ENCODE measurements around the gene ARHGAP8.
"Not testable (repeated sequence)": the region's sequence is repeated elsewhere in the genome, so short reads cannot be mapped to it uniquely, and the experiment has no call there.

Gene ARHGAP8

GRCh38 chr22:44889255-44889878 is 137.0 kb downstream of the ARHGAP8 start:
- DNase-seq (ENCODE audit: low read depth): no peak

GRCh38 chr22:44890416-44891292 is 138.3 kb downstream of the ARHGAP8 start:
- no peak for DNase-seq (ENCODE audit: low read depth)

DNA sequence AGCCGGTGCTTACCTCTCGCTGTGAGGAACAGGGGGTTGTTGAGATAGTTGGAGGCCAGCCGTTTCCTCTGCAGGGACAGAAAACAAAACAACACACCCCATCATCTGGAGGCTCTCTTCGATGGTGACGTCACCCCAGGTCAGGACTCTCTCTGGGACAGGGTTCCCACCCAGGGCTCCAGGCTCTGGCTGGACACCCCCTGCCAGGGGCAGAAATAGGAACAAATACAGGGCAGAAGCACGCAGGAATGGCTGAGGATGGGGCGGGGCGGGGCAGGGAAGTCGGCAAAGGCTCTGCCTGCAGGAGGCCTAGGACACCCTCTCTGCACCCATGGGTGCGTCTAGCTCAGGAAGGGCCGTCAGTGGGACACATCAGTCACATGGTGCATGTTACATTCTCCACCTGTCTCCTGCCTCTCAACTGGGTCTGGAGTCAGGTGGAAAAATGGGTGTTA is 138.9 kb downstream of the ARHGAP8 start:
- no peak for DNase-seq (ENCODE audit: low read depth)

DNA sequence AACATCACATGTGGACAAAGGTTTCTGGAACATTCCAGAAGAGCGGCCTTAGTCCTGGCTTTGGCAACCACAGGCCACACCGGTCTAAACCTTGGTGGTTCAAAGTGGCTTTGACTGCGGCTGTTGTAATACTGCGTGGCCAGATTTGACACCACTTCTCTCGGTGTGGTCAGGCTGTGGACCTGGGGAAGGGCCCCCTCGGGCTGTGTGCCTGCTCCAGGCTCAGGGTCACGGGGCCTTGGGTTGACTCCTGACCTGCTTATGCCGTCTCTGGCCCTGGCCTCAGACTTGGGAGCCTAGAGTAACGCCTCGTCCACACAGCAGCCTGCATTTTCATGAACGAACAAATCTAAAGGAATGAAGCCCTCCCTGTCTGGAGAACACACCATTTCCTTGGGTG is 139.4 kb downstream of the ARHGAP8 start:
- no peak for DNase-seq (ENCODE audit: low read depth)

- no peak for DNase-seq (ENCODE audit: low read depth)
Measured at GRCh38 chr22:44892243-44892642, 139.9 kb downstream of the ARHGAP8 start.

DNA sequence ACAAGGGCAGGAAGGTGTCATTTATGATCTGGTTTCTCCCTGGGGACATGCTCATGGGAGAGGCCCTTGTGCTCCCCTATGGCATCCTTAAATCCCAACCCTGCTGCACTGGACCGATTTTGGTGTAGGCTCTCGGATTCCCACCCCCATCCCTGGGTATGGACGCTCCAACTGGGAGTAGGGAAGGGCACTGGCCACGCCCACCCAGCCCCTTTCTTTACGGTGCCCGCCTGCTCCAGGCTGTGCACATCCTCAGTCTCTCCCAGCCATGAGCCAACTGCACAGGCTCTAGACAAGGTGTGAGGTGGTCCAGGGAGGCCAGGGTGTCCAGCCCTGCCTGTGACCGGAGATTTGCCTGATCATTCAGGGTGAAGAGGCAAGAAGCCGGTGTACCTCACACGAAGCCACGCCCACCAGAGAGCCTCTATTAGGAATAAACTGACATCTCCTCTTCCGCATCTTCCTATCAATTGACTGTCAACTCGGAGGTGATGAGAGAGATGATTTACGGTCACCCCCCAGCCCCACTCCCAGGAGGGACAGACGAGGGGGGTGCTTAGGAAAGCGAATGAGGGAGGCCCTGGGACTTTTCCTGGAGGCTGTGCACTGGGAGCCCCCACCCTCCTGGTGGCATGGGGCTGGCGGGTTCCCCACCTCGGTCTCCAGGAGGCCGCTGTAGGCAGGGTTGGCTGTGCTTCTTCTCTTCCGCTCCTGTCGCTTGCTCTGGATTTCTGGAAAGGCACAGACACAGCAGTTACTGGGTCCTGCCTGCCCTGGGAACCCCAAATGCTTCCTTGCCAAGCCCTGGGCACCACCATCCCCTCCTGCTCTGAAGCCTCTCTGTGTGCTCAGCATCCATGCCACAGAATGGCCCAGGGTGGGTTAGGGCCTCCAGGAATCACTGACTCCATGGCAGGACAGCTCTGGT is 140.7 kb downstream of the ARHGAP8 start:
- no peak for DNase-seq (ENCODE audit: low read depth)

- DNase-seq (ENCODE audit: low read depth): no peak
Measured at GRCh38 chr22:44893731-44894080, 141.3 kb downstream of the ARHGAP8 start.

GRCh38 chr22:44894321-44894720 is 141.9 kb downstream of the ARHGAP8 start:
- no peak for DNase-seq (ENCODE audit: low read depth)

- no peak for DNase-seq (ENCODE audit: low read depth)
Measured at GRCh38 chr22:44894782-44895181, 142.4 kb downstream of the ARHGAP8 start.

DNA sequence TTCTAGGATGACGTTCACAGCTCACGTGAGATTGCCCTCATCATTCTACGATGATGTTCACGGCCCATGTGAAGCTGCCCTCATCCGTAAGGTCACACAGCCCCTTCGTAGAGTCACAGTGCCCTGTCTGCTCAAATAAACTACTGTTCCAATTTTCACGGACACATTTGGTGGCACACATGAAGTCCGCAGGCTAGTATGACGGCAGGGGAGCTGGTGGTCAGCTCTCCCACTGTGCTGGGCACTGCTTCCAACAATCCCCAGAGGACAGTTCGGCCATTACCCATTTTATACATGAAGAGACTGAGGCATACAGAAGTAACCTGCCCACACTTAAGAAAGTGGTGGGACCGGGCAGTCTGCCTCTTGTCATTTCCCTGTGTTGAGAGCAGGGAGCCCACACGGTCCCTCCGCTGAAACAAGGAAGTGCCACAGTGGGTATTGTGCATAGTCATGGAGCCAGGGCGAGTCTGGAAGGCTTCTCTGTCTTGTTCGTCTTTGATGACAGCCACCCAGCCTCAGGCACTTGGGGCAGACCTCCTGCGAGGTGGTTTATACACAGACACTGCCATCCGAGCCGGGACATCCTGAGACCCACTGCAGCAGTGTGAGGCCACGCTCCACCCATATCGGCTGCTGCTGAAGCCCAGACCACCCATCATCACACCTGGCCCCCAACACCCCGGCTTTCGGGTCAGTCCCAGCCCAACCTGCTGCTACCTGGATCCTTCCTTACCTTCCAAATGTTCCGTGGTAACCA is 143.1 kb downstream of the ARHGAP8 start:
- no peak for DNase-seq (ENCODE audit: low read depth)

- DNase-seq (ENCODE audit: low read depth): no peak
Measured at GRCh38 chr22:44898236-44898635, 145.9 kb downstream of the ARHGAP8 start.

DNA sequence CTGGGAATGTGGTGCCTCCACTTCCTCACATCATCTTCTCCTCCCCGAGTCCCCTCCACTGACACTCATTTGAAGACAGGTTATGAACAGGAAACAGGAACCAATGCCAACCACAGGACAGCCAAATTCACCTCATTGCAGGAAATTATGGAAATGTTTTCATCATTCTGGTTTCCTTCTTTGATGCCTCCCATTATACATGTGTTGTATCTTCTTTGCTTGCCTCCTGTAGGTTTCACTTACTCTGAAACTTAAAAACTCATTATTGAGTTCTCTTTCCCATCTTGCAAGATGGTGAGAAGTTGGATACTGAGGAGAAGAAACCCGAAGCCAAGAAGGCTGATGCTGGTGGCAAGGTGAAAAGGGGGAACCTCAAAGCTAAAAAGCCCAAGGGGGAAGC is 148.9 kb downstream of the ARHGAP8 start:
- no peak for DNase-seq (ENCODE audit: low read depth)

DNA sequence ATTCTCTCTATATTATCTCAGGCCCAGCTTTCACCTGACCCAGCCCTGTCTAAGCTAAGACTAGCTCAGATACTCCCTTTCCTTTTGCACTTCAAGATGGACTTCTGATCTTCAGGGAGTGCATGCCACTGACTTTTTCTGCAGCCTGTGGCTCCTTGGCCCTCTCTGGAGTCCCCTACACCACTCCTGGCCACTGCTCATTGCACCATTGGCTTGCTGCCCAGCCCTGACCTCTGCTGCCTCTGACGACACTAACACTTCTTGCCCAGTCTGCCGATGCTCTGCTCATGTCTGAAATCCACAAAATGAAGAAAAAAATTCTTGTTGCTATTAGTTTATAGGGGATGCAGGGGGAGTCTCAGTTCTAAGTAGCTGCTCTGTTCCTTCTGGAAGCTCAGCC is 150.8 kb downstream of the ARHGAP8 start:
- not testable (repeated sequence) for DNase-seq (ENCODE audit: low read depth)

DNA sequence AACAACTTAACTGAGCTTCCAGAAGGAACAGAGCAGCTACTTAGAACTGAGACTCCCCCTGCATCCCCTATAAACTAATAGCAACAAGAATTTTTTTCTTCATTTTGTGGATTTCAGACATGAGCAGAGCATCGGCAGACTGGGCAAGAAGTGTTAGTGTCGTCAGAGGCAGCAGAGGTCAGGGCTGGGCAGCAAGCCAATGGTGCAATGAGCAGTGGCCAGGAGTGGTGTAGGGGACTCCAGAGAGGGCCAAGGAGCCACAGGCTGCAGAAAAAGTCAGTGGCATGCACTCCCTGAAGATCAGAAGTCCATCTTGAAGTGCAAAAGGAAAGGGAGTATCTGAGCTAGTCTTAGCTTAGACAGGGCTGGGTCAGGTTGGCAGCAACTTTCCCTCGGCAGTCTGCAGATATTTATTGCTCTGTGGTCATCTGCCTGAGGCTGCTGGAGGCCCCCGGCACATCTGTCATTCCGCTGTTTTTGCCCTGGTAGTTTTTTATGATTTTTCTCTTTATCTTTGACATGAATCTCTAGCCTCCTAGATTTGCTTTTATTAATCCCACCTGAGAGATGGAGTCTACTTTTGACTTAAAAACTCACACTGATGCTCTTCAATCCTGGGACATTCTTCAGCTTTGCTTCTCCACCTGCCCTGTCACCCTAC is 152.2 kb downstream of the ARHGAP8 start:
- DNase-seq (ENCODE audit: low read depth): not testable (repeated sequence)

- no peak for DNase-seq (ENCODE audit: low read depth)
Measured at GRCh38 chr22:44906248-44906936, 154.0 kb downstream of the ARHGAP8 start.

DNA sequence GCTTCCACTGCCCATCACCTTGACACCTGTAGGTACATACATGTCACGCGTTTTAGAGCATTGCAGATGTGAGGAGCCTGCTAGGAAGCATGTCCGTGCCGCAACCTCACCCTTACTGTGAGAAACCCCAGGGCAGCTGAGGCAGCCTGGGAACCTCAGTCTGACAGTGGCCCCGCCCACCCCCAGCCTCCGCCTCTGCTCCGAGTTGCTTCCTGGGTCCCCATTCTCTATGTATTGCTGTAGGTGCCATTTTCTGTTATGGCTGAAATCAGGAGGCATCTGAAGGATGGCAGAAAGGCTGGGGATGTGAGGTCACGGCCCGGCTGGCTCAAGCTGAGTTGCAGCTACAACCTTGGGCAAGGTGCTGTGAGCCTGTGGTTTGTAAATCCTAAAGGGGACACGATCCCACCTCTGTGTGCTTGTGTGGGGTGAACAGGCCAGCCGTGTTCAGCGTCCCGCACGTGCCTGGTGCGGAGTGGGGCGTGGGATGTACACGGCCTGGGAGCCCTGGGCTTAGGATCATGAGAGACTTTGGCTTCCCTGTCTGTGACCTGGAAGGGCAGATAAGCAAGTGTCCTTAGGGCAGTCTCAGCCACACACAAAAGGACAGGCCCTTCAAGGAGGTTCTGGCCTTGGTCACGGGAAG is 154.7 kb downstream of the ARHGAP8 start:
- DNase-seq (ENCODE audit: low read depth): no peak

DNA sequence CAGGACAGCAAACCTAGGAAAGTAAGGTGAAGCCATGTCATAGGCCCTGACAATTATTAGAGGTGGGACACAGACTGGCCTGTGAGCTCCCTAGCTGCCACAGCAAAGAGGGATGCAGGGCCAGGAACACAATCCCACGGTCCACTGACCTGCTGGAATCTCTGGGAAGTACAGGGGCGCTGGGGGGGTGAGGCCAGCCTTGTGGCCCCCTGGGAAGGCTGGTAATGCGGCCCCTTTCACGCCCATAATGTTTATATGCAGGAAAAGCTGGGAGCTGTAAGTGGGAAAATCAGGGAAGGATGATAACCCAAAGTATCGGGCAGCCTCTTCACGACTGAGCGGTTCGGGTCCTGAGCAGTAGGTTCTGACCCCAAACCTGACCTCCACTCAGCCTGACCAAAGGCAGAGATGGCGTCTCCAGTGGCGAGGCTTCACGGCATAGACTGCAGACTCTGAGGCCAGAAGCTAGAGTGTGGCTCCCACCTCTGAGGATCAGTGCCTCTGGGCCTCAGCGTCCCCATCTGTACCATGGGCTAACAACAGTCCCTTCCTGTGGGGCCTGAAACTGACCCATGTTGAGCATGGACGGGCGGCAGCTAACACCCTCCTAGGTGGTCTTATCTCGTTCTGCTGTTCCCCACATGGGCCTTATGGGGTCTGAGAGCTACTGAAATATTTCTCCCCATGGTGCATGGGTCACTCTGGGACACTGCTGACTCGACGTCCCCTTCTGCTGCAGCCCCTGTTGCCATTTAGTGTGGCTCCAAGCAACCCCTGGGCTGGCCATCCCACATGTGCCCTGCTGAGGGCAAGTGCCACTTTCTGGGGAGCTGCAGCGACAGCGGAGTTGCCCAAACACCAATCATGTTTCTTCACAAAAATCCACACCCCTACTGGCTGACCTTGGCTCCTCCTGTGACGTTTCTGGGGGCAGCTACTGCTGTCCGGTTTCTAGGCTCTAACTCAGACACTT is 155.7 kb downstream of the ARHGAP8 start:
- DNase-seq (ENCODE audit: low read depth): no peak

- no peak for DNase-seq (ENCODE audit: low read depth)
Measured at GRCh38 chr22:44909241-44909640, 156.9 kb downstream of the ARHGAP8 start.
